GM12801 (cell line): ENCODE results near the gene EVI5L.

ENCODE experiments used
- CTCF ChIP-seq: IDR thresholded peaks from one replicate; pipeline ENCODE4 v1.5.1; 2011; ENCODE audit warnings: control low read depth; ENCODE audit not compliant: insufficient read length; ENCODE audit errors: extremely low read depth

EVI5L gene

GRCh38 chr19:7912144-7912696 is 82.2 kb downstream of the EVI5L start:
- TF ChIP-seq CTCF, result no peak

GRCh38 chr19:7912697-7913564 is 82.9 kb downstream of the EVI5L start:
- TF ChIP-seq CTCF, result no peak

- TF ChIP-seq CTCF, result no peak
Observed at GRCh38 chr19:7913652-7914051, 83.6 kb downstream of the EVI5L start.

GRCh38 chr19:7914099-7914498 is 84.1 kb downstream of the EVI5L start:
- TF ChIP-seq CTCF, result no peak
